GM19324 (cell line): Measurements from ENCODE around the gene SPATS2.
"Not testable (repeated sequence)": the region's sequence is repeated elsewhere in the genome, so short reads cannot be mapped to it uniquely, and the experiment has no call there.

Source experiments
- ATAC-seq: cut with Tn5 transposase; IDR thresholded peaks from one replicate; pipeline ENCODE4 v1.9.1; 2021; ENCODE audit warnings: mild to moderate bottlenecking, moderate library complexity; ENCODE audit not compliant: unreplicated experiment, low FRiP score

Gene SPATS2

DNA sequence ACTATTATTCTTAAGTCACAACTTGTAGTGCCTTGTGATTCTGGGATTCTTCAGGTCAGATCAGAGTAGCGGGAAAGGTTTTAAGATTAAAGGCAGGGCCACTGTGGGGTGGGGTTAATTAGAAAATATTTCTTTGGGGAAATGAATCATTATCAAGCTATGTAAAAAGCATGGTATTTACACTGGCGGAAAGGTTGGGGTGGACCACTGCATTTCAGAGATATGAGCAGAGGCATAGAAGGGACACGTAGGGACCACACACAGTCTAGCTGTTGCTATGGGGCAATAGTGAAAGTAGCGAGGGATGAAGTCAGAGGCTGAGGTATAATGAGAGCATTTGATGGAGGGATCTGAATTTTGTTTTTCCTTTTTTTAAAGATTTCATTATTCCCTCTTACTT is 139.9 kb downstream of the SPATS2 start:
- ATAC-seq: no peak

DNA sequence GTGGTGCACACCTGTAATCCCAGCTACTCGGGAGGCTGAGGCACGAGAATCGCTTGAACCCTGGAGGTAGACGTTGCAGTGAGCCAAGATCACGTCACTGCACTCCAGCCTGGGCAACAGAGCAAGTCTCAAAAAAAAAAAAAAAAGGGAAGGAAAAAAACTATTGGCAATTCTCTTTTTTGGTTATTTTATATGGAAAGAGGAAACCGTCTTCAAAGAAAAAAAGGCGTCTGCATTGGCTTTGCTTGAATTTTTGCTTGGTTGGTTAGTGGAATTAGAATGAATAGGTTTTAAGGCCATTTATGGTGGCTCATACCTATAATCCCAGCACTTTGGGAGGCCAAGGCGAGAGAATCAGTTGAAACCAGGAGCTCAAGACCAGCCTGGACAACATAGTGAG is 142.4 kb downstream of the SPATS2 start:
- ATAC-seq: not testable (repeated sequence)

DNA sequence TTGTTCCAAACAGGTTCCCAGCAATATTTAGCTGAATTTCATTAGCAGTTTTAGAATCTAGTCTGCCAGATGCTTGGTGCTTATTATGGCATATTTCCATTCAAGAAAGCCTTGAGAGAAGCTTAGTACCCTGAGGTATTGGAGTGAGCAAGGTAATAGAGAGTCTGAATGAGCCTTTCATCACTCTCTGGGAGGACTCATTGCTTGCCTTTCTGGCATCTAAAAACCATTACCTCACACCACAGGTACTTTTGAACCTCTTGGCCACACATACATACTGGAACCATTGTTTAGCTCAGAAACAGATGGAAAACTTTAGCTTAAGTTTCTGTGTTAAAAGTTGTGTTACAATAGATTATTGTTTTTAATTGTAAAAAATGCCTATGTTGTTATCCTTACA is 144.1 kb downstream of the SPATS2 start:
- ATAC-seq: no peak

DNA sequence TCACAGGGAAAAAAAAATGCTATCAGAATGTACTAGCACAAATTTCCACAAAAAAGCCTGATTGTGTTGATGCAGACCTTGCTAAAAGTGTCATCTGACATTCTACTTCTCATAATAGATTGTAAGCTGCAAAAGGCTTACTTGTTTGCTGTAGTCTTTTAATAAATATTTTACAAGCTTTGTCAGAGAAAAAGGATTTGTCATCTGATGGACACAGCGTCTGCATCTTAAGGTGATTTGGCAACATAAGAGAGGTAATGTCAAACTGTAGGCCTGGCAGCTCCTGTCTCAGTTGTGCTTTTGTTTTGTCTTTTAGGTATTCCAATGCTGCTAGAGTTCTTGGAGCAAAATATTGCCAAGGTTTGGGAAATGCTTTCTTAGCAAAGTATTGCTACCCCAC is 145.3 kb downstream of the SPATS2 start:
- ATAC-seq: no peak

DNA sequence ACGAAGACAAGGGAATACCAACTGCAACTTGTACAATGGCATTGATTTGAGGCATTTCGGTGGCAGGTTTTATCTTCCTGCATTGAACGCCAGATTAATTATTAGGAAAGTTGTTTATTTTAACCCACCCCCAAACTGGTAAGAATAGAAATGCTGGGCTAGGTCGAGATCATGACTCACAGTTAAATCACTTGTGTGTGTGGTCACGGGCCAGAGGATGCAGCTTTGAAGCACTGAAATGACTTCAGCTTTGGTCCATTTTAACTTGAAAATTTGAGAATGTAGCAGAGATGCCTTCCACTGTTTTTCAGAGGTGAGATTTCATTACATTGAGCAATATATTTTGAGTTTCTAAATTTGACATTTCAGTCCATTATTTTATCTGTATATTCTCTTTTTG is 148.0 kb downstream of the SPATS2 start:
- ATAC-seq: no peak

DNA sequence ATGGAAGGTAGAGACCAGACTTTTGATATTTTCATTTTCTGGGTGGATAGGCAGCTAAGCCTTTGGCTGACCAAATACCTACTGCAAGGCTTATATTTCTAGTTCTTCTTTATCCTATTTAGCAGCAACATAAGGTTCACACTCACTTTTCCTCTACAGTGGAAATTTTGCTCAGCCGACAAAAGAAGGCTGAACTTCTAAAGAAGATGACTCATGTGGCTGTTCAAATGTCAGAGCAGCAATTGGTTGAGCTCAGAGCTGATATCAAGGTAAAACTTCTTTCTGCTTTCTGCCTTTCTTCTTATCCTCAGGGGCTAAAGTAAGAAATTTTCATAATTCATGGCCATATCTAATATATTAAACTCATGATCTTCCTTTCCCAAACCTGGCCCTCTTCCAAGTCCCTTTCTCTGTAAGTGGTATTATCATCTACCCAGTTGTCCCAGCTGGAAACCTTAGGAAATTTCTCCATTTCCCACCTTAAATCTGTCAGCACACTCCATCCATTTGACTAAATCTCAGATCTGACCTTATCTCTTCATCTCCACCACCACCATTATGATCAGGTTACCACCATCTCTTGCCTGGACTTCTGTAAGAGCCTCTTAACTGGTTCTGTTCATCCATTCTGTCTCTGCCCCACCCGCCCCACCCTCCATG is 151.8 kb downstream of the SPATS2 start:
- ATAC-seq: no peak

DNA sequence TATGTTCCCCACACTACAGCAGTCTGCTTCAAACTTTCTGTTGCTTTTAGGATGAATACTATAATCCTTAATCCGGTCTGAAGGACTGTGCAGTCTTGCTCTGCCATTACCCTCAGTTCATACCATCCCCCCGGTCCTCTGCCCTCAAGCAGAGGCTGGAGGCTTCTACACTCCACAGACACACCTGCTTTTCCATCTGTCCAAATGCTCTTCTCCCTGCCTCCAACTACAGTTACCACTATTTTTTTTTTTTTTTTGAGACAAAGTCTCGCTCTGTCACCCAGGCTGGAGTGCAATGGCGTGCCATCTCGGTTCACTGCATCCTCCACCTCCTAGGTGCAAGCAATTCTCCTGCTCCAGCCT is 152.3 kb downstream of the SPATS2 start:
- no peak for ATAC-seq

DNA sequence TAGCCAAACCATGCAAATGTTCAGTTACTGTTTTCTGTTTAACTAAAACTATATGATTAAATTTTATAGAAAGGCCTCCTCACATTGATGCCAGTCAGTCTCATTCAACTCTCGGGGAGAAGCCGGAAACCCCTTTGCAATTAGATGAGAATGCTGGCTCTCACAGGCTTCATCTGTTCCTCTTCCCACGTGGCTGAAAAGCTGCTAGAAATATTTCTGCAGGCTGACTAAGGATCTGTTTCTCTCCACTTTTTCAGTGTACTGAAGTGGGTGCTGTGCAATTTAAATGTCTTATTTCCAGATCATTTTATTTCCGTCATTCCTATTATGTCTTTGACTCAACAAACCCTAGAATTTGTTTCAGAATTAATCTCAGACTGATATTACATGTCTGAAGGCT is 154.1 kb downstream of the SPATS2 start:
- no peak for ATAC-seq

DNA sequence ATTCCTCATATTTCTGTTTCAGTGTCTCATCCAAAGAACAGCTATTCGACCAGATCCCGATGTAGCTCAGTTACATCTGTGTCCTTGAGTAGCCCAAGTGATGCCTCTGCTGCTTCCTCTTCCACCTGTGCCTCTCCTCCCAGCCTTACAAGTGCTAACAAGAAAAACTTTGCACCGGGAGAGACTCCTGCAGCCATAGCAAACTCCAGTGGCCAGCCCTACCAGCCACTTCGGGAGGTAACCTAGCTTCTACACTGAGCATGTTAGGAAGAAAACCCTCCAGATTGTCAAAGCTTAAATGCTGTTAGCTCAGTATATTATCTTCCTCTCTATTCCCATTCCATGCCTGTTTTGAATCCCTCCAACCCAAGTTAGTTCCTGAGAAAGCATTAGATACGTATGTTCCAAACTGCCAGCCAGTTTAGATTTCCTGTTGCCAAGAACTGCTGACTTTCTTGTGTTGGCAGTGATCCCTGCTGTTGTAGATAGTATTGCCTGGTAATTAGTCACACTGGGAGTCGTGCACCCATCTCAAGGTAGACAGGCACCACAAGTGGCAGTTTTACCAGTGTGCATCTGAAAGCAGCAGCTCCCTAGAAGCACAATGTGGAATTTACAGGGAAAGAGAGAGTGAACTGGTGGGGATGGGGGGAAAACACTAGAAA is 157.5 kb downstream of the SPATS2 start:
- ATAC-seq: no peak

DNA sequence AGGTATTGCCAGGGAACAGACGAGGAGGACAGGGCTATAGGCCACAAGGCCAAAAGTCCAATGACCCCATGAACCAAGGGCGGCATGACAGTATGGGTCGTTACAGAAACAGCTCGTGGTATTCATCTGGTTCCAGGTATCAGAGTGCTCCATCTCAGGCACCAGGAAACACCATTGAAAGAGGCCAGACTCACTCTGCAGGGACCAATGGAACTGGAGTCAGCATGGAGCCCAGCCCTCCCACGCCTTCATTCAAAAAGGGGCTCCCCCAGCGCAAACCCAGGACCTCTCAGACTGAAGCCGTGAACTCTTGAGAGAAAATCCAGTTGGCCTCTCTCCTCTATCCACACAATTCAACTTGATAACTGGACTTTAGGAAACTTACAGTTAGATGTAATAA is 158.7 kb downstream of the SPATS2 start:
- no peak for ATAC-seq

DNA sequence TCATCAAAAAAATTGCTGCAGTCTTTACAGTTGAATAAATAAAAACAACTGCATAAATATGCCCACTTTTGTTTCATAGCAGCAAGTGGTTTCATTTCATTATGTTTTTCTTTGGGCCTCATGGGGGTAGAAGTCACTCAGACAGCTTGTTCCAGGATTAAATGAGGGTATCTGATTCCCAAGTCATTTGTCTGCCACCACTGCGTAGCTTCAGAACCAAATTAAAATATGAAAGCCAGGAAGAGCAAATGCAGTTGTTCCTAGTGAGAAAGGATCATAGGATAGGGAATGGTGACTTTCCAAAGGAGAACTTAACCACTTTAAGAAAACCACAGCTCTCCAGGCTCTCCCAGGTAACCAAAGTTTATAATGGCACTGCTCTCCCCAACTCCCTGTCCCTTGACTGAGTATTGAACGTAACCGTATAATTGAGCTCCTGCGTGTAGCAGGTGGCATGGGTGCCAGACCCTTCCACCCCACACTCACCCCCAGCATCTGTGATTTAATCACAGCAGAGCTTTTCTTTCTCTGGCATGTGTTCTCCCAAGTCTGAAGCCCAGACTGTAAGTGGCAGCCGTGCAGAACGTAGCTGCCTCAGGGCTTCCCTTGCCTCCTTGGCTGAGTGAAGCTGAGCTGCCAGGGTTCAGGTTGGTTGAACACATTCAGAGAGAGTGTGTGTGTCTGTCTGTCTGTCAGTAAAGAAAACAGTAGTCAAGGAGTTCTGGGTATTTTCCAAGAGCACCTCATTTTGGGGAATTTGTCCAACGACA is 160.3 kb downstream of the SPATS2 start:
- no peak for ATAC-seq

DNA sequence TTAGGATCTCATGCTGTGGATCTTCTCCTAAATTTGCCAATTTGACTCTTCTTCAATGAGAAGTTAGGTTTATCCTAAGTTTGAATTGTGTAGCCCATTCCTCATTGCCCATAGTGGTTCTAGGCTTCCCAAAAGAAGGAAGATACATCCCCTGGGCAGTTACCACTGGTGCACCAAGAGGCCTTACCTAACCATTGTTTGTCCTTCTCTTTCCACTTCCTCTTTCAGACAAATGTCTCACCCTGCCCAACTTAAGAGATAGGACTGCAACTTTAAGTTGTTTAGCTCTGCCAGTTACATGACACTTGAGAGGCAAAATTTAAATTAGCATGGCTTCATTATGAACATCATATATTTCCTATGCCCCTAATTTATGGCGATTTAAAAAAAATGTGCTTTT is 162.2 kb downstream of the SPATS2 start:
- no peak for ATAC-seq

DNA sequence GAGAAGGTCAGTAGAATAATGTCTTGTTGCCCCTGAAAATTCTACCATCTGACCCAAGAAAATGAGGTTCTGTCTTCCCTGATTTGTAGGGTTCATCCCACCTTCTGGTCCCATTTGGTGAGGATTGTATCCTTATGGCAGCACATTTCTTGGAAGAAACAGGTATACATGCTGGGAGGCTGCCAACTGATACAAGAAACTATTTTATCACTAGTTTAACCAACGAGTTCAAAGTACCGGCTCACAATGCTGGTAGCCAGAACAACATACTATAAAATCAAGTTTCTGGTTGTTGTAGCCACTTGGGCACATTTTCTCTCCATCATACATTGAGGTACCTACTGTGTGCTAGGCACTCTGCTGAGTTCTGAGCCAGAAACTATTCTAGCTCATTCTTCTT is 164.5 kb downstream of the SPATS2 start:
- ATAC-seq: no peak

DNA sequence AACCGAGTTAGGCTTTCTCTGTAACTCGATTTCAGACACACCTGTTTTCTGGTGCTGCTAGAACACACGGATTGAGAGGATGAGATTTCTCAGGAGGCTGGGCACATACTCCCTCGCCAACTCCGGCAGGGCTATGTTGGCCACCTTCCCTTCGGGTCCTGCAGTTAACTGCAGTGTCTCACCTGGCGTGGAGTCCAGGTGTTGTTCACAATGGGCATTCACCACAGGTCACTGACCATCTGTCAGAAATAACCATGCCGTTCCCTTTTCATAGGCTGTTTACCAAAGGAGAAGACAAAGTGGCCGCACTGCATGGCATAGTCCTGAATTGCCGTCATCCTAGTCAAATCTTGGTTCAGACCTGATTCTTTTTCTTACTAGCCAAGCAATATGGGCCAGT is 166.1 kb downstream of the SPATS2 start:
- no peak for ATAC-seq

DNA sequence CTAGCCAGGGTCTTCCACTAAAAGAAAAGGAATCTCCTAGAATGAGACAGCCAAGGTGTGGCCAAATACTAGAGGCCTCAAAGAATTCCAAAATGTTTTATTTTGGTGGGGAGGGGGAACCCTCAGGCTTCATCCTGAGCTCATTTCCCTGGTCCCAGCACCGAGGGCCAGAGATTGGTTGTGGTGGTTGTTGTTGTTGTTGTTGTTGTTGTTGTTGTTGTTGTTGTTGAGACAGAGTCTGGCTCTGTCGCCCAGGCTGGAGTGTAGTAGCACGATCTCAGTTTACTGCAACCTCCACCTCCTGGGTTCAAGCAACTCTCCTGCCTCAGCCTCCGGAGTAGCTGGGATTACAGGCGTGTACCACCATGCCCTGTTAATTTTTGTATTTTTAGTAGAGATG is 166.9 kb downstream of the SPATS2 start:
- ATAC-seq: not testable (repeated sequence)

DNA sequence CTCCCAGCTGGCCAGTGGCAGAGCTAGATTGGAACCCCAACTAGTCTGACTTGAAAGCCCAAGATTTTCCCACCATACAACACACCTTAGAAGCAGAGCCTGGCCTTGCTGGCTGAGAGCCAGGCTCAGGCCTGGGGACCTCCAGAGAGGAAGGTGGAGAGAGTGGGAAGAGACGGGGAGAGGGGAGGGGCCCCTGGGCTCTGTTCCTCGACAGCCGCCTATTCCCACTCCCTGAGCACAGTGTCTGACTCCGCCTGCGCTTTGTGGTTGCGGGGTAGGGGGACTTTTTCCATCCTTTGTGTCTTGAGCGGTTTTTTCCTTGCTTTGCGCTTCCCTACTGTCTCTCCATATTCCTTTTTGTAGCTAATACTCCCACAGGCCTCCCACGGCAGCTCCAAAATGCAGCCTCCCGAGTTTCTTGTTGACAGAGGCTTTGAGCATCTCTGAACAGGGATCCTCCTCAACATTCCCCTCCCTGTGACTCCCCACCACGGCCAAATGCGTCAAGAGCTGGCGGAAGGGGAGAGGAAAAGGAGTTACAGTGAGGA is 167.5 kb downstream of the SPATS2 start:
- no peak for ATAC-seq

DNA sequence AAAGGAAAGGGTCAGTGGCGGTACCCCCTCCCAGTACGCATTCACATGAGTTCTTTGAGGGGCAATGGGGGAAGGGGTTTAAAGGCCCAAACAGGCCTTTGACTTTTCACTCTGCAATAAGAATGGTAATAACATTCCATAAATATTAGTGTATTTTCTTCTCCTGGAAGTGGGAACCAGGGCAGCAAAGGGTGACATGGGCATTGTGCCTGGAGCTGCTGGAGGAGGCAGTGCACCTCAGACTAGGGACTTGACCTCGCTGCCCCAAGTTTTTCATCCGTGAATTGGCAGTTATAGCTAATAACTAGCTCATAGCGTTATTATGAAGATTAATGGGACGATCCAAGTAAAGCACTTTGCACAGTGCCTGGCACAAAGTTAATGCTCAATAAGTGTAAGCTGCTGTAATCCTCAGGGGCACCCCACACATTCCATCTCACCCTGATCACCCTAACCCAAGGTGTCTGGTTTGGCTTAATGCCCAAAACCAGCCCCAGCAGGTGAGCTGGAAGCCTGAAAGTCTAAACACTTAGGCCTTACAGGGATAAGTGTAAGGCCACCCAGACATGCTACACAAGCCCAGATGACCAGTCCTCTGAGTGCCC is 168.8 kb downstream of the SPATS2 start:
- ATAC-seq: no peak

DNA sequence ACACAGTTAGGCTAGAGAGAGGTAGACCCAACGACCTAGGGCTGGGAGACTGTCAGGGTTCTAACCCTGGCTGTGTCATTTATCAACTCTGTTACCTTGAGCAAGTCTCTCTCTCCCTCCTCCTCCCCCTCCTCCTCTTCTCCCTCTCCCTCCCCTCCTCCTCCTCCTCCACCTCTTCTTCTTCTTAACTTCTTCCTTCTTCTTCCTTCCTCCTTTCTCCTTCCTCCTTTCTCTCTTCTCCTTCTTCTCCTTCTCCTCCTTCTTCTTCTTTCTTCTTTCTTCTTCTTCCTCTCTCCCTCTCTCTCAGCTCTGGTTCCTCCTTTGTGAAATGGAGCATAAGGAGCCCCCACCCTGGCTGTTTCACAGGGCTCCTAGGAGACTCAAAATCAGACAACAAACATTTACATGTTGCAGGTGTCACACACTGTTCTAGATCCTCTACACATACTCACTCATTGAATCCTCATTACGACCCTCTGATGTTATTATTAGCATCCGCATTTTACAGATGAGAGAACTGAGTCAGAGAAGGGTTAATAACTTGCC is 169.3 kb downstream of the SPATS2 start:
- no peak for ATAC-seq

DNA sequence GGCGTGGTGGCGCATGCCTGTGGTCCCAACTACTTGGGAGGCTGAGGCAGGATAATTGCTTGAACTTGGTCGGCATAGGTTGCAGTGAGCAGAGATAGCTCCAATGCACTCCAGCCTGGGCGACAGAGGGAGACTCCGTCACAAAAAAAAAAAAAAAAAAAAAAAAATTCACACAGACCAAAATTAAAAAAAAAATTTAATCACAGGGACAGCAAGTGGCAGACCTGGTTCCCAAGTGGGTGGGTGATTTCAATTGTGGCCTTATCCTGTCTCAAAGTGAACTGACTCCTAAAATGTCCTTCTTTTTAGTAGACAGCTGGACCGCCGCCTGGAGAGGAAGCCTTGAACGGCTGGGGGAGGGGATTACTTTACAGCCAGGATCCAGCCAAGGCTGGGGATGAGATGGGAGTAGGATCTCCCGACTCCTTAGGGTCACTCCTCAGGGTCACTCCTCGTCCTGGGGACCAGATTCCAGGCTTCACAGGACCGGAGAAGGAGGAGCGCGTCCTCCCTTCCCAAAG is 170.0 kb downstream of the SPATS2 start:
- no peak for ATAC-seq

DNA sequence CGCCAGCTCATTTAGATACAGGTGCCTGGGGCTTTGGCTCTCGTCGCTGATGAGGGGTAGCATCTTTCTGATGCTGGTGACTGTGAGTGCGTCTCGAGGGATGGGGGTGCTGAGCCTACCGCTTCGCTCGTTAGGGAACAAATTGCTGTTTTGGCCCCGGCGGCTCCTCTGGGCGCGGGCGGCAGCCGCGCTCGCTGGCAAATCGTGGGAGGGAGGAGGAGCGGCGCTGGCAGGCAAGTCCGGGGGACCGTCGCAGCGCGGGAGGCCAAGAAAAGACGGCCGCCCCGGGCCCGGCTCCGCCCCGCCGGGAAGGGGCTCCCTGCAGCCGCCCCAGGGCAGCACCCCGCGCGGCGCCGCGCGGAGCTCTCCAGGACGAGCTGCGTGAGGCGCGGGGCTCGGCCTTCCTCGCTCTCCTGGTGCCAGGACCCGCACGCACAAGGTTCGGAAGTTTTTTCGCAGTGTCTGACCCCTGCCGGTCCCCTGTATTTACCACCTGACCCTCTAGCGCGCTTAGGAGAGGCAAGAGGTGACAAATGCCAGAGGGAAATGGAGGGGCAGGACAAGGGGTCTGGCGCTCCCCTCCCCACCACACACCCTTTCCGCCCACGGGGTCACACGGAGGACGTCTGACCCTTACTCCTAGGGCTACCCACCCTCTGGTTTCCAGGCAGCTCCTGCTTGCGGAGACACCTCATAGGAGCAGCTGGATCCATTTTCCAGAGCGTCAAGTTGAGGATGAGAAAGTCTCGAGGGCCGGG is 170.7 kb downstream of the SPATS2 start:
- no peak for ATAC-seq
